Erythroblast (primary cell): ENCODE data around the gene FAS.

ENCODE experiments used
- GATA1 ChIP-seq: IDR thresholded peaks from 2 replicates; pipeline ENCODE4 v1.6.1; 2011; ENCODE audit warnings: low read depth, mild to moderate bottlenecking, control low read depth, low read length, moderate library complexity
- POLR2A ChIP-seq: IDR thresholded peaks from 2 replicates; pipeline ENCODE4 v1.6.1; 2011; ENCODE audit warnings: mild to moderate bottlenecking, low read length

- TF ChIP-seq POLR2A: no peak
- TF ChIP-seq GATA1: no peak
Observed at GRCh38 chr10:88964869-88965415, 25.7 kb upstream of the FAS start.
